ENCODE results near the gene POLN.

GRCh38 chr4:2068566-2068965, 173.4 kb downstream of the POLN start:
- no peak for TF ChIP-seq CTCF (IDR thresholded peaks at IDR 0.05)
- TF ChIP-seq POLR2A (IDR thresholded peaks at IDR 0.05), result no peak
- no peak for TF ChIP-seq POLR2AphosphoS5 (IDR thresholded peaks at IDR 0.05)
- no peak for TF ChIP-seq EP300 (IDR thresholded peaks at IDR 0.05; ENCODE audit: low read depth)

All from transverse colon (tissue), 4 donors.